Stimulated activated CD8-positive, alpha-beta memory T cell treated with anti-CD3 and anti-CD28 coated beads, Interleukin-7, amount 100 ng/mL, for 4 hours (primary cell): ENCODE data around the gene AP1S2.
"Not testable (repeated sequence)": the region's sequence is repeated elsewhere in the genome, so short reads cannot be mapped to it uniquely, and the experiment has no call there.

ENCODE experiments used
- DNase-seq, 2 donors: peaks; one replicate each; pipeline ENCODE4 v3.0.0-alpha.2; 2020; ENCODE audit warnings: low read depth in 2 of 2

Gene AP1S2

DNA sequence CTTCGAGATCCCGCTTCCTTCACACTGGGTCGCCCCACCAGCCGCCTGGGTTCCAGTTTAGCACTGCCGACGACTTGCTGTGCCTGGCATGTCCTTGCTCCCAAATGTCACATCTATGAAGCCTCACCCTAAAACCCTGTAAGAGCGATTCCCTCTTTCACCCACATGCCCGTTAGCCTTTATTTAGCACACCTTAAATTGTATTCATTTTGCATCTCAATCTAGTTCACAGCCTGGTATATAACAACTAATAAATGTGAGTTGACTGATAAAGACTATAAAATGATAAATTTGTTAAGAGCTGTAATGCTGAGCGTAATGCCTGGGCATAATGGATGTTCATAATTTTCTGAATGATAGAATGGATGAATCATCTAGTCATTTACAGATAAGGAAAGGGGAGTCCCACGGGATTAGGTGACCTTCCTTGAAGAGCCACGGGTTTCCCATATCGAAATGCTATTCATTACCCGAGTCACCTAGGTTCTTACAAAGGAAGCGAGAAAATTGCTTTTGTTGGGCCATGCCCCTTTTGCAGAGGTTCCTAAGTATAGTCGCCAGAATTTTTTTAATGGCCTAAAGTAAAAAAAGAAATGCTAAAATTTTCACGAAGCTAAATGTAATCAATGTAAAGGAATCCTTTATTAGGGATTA is 1.1 kb upstream of the AP1S2 start:
- no peak for DNase-seq

DNA sequence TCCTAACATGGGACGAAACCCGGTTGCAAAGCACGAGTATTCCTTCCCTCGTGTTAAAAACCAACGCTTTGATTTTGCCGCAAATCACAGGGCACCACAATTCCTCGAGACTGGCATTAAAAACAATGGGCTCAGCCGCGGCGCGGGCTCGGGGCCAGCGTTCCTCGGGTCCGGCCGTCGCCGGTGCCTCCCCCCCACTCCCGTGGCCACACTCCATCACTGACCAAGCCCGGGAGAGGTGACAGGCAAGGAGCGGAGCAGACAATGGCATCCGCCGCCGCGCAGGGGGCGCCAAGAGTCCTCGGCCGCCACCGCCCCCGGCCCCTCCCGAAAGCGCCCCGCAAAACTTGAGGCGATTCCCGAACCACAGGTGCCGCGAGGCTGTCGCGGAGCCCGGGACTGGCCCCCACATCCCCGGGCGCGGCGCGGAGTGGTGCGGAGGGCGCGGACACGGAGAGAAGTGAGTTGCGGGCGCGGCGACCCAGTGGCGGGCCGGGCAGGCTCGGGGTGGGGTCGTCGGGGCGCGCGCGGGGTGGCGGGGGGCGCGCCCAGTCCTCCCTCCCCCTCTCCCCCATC is 445 bp downstream of the AP1S2 start:
- peak in 1 of 2 donors; percentile 45 for DNase-seq

DNA sequence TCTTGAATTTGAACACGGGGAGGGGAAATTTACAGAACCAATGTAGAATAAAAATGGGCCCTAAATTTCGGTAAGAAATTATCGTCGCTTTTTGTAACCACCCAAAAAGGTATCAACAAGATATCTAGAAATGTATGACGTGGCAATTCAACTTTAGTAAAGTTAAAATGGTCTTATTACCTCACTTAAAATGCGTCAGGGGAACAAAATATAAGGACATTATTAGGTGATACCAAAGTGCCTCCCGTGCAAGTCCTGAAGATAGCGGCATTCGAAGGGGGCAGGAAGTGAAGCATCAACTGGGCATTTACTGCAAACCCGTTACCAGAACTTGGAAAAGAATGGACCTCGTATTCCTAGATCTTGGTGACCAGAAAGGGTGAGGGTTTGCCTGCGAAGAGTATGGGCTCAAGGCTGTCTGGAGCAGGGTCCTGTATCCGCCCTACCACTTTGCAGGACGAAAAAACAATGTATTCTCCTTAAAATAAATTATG is 980 bp downstream of the AP1S2 start:
- DNase-seq, result no peak

DNA sequence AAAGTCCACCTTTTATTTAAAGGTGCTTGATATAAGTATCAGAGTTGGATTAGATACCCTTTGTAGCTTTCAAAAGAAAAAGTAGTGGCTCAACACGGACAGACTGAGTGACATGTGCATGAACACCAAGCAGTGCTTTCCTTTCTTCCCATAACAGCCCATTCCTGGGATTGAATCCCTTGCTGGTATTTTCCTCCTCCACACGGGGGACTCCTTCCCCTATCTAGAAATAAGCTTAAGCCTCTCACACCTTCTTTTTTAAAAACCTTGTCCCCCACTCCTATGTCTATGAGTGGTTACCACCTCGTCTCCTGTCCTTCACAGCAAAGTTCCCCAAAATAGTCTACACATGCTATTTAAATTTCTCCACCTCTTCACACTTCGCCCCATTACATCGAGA is 5.1 kb downstream of the AP1S2 start:
- no peak for DNase-seq

DNA sequence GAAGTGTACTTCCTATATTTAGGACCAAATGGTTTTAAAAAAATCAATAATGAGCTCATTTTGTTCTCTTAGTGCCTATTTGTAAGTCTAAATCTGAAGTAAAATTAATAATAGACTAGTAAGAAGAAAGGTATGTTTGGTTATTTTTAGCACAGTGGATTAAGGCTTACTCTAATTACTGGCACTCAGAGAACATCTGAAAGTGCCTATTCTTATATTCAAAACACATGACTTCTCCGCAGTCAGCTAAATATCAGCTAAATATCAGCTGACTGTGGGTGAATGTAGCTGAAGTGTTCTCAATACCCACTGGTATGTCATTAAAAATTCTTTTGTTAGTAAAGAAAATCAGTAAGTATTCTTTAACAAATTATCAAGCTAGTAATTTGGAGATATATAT is 6.0 kb downstream of the AP1S2 start:
- DNase-seq, result no peak

DNA sequence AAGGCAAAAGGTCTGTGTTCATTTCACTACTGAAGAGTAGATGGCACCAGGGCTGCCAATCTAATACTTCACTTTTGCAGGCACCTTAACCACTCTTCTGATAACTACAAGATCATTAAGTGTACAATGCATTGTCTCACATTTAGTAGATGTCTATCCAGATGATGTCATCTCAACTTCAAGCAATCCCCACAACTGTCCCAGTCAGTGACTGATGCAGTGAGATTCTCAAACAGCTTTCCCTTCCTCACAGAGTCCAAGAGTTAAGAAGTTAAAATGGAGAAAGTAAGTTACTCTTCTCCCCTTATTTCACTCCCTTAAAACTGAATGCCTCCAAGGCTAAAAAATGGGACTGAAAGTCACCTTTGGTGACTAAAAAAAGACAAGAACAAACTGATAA is 10.7 kb downstream of the AP1S2 start:
- no peak for DNase-seq

DNA sequence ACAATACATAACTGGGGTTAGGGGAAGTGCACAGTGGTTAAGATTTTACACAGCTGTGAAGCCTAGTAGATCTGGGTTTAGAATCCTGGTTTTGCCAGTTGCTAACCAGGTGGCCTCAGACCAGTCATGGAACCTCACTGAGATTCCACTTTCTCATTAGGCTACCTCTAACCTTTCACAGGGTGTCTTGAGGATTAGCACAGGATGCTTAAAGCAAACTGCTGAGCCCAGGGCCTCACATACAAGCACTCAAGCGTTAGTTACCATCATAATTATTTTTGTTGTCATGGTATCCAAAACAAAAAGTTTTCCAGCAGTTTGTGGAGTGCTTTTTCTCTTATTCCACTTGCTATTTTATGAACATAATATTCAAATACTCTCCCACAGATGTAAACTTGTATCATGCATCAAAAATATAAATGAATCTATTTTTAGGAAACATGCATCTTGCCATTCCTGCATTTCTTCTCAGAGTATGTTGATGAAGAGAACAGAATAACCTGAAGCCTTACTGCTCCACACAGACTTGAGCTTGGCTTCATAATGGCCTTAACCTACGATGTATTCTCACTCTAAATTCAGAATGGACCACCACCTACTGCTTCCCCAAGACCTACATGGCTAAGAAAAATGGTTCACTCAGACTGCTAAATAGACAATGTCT is 12.6 kb downstream of the AP1S2 start:
- DNase-seq, result no peak

DNA sequence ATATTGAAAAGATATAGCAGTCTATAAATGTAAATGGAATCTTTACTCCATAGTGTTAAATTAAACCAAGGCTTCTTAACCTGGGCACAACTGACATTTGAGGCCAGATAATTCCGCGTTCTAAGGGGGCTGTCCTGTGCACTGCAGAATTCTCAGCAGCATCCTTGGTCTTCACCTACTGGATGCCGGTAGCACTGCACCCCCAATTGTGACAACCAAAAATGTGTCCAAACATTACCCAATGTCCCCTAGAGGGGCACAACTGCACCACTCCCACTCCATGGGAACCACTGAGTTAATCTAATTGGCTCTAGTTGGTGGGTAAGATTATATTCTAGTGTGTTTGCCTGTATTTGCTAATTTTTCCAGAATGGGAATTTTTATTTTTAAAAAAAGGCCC is 16.6 kb downstream of the AP1S2 start:
- no peak for DNase-seq

DNA sequence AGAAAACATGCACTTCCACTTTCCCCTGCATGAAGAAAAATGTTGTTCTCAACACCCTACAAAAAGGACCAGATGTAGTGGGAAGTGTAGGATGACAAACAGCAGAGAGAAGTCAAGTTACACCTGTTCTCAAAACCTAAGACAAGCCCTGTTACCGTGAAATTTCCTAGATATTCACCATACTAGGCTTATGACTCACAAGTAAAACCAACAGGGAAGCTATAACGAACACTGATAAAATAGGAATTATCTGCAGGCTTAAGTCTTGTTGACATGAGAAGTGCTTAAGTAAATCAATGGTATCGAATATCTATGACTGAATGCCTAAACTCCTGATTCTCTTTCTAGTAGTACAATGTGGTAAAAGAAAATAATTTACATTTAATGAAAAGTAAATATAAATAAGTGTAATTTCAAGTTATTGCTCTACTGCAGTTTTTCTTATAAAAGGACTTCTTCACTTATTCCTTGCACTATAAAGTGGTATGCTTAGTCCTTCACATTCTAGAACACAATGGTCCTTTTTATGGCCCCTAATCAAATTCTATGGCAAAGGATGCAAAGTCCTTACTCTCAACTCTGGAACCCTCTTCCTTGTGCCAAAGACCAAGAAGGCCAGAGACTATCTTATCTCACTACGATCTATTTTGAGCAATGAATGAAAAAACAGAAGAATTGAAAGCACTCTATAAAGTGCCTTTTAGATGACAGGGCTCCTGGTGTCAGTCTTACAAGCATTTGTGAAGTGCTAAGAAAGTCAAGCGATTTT is 19.6 kb downstream of the AP1S2 start:
- DNase-seq, result no peak

DNA sequence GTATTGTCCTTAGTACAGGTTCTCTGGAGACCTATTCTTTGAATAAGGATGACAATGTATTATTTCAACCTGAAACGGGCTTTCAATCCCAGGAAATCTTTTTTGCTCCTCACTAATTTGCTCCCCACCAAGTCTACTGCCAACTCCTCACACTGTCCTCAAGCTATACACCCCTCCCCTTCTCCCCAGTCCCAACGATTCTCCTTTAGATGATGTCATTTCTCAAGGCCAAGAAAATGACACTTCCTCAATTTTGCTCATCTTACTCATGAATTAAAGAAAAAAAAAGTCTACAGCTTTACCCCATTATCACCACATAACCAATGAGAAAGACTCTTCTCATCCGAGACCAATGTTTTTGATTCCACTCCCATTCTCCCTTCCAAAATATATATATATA is 20.6 kb downstream of the AP1S2 start:
- no peak for DNase-seq

DNA sequence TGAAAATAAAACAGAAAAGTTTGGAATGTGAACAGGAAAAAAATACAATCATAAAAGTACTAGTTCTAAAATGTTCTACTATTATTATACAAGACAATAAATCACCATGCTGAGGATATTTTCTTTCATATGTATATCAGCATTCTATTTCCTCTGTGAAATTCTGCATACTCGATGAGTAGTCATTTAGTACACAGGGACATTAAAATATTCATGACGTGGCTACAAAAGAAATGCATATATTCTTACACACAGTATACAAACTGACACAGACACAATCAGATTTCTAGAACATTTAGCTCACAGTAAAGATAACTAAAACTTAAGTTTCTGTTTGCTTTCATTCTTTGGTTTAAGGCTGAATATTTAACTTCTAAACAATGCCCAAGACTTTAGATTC is 23.3 kb downstream of the AP1S2 start:
- not testable (repeated sequence) for DNase-seq

DNA sequence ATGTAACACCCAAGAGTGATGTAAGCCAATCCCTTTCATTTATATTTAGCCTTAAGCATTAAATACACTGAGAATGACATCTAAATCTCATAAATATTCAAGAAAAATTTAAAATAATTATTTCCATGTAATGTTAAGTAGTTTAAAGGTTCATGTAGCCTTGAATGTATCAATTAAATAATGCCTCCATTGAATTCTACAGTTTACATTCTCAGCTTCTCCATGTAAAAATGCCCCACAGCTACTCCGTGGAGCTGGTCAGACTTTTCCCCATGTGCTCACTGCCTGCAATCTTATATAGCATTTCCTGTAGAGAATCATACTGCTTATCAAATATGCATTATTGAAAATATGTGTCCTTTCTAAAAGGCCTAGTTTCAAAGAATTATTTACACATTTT is 25.4 kb downstream of the AP1S2 start:
- no peak for DNase-seq

DNA sequence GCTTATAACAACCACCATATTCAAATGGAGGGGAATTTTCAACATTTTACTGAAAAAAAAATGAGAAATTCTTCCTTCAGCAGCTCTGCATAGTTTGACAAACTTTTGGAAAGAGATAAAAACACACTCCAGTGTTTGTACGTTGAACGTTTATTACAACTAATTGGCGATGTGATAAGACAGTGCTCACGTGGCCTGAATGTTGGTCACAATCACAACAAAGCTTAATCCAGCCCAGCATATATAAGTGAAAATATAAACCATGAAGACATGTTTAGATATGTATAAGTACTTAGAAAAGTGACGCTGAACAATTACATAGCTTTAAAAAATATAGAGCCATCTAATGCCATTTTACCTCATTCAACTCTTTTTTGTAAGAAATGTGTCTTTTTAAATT is 28.7 kb downstream of the AP1S2 start:
- DNase-seq, result no peak

DNA sequence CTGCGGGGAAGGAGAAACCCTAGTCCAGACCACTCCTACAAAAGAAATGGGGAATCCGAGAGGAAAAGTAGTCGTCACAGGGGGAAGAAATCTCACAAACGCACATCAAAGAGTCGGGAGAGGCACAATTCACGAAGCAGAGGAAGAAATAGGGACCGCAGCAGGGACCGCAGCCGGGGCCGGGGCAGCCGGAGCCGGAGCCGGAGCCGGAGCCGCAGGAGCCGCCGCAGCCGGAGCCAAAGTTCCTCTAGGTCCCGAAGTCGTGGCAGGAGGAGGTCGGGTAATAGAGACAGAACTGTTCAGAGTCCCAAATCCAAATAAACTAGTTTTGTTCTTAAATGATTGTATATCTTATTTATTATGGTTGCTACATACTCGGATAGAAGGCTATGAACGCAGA is 31.7 kb downstream of the AP1S2 start:
- DNase-seq, result no peak

DNA sequence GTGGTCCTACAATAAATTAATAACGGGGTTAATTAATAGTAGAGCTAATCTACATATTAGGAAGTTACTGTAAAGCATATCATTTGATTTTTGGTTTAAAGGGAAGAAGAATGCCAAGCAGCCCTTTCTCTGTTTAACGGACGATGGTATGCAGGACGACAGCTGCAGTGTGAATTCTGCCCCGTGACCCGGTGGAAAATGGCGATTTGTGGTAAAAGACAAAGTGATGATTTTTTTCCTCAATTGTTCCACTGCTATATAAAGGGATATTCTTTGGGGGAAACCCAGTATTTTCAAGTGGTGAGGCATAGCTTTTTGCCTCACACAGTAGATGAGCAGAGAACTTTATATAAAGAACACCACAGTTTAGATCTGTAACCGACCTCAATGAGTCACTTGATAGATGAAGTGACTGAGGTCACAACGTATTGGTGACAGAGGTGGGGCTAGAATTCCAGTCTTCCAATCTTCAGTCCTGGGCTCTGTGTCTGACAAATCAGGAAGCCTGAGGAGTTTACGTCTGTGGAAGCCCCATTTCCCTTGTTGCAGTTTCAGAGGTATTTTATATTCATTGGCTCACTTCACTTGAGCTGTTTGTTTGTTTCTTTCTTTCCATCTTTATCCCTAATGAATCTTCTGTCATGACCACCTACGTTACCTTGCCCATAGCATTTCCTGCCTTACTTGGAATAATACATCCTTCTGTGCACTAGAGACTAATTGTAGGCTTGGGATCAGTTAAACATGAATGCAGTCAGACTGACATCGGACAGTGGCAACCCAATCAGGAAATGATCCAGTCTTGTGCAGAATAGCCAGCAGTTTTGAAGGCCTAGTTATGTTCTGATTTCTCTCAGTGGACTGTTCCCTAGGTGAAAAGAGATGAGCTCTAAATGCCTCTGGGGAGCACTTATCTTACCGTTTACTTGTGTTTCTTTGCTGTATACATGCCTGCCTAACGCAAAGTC is 34.2 kb downstream of the AP1S2 start:
- no peak for DNase-seq

DNA sequence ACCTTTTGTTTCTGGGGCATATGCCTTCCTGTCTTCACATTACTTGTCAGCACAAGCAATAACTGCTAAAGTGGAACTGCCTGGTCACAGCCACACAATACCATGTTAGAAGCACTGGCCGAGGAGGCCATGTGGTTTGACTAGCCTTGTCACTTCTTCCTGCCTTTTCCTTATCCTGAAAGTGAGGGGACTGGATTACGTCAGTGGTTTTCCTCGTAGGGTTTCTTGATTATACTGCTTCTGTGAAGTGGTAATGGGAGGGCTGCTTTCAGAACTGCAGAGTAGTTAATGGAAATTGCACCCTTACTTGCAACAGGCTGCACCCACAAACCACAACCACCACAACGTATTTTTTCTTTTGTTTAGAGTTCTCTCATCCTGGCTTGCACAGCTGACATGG is 37.7 kb downstream of the AP1S2 start:
- DNase-seq, result peak; percentile 15 to 19

DNA sequence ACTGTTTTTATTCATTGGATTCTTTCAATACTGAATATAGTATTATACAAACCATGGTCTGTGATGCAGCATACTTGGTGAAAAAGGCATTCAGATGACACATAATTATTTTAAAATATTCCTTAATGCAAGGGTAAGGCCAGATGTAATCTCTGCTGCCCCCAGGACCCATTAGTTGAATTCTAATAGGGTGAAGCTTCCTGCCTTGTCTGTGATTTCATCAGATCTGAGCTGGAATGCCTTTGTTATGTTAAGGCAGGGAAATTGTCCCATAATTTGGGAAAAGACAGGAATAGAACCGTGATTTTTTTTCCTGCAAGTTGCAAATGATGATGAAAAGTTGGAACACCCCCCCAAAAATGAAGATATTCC is 38.2 kb downstream of the AP1S2 start:
- DNase-seq, result no peak

DNA sequence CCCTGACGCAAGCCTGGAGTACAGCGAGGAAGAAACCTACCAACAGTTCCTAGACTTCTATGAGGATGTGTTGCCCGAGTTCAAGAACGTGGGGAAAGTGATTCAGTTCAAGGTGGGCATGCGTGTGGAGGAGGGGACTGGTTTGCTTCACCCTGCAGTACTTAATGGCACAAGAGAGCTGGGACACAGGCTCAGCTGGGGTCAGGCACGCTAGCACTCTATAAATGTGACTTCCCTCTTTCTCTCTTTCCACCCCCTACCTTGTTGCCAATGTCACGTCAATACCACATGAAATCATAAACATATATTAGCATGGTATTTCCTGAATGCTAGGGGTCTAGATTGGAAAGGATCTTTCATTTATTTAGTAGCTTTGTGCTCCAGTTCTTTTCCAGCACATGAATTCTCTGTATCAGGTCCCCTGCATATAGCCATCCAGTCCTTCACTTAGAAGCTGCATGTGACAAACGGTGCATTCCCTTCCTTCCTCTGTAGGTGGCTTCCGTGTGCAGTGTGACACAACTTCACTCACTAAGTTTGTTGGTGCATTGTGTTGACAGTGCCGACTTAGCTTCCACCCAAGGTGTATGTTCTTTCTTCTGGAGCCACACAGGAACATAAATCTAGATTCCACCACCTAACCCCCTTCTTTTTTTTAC is 38.7 kb downstream of the AP1S2 start:
- no peak for DNase-seq

DNA sequence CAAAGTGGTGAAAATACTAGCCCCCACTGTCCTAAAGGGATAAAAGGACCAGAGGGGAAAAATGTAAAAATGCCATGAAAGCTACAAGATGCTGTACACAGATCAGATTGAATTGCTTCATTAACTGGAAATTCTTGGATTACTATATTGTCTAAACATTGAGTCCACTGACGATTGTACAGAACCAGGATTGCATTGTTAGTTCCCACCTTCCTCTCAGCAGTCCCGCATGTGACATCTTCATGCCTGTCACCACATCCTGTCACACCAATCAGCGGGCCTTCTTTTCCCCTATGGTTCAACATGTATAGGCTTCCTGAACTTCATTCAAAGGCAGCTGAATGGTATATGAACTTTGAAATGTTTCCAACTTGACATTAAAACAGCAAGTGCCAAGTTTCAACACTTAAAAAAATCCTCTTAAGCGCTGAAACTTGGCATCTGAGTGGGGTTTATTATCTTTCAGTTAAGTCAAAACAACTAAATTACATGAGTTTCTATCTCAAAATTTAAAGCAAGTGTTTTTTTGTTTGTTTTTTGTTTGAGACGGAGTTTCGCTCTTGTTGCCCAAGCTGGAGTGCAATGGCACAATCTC is 39.7 kb downstream of the AP1S2 start:
- no peak for DNase-seq

DNA sequence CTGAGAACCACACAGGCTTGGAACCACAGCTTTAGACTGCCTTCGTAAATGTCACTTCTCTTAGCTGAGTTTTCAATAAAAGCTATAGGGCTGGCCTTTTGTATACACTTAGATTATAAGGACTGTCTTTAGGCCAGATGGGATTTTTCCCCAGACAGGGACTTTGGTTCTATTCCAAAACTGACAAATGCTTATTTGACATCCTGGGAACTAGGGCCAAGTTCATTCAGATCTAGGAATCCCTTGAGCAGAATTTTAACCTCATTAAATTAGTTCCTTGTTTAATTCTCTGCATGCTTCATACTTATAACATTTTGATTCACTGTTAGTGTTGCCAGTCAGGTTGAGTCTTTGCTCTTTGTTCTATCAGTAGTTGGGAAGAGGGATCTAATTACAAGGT is 41.2 kb downstream of the AP1S2 start:
- no peak for DNase-seq
